ENCODE data around the gene ERAP2.

DNA sequence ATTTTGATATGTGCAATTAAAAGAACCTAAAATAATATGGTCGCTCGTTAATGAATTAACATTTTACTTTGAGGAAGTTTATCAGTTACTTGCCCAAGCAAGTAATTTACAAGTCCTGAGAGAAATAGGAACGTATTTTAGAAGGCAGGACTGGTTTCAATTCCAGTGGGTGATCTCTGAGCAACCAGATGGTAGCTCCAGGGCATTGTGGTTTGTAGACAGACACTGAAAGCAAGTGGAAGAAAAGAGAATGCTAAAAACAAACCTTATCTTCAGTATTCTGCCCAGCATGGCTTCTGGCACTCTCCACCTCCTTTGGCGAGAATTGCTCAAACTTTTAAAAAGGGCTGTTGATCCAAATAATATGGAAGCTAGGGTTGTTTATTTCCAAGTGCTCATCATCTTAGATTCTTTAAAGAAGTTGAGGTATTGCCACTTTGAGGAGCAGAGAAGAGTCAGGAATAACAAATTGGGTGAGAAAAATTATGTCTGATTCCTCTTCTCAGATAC, 31.8 kb upstream of the ERAP2 start:
- TF ChIP-seq, protein P1, sequence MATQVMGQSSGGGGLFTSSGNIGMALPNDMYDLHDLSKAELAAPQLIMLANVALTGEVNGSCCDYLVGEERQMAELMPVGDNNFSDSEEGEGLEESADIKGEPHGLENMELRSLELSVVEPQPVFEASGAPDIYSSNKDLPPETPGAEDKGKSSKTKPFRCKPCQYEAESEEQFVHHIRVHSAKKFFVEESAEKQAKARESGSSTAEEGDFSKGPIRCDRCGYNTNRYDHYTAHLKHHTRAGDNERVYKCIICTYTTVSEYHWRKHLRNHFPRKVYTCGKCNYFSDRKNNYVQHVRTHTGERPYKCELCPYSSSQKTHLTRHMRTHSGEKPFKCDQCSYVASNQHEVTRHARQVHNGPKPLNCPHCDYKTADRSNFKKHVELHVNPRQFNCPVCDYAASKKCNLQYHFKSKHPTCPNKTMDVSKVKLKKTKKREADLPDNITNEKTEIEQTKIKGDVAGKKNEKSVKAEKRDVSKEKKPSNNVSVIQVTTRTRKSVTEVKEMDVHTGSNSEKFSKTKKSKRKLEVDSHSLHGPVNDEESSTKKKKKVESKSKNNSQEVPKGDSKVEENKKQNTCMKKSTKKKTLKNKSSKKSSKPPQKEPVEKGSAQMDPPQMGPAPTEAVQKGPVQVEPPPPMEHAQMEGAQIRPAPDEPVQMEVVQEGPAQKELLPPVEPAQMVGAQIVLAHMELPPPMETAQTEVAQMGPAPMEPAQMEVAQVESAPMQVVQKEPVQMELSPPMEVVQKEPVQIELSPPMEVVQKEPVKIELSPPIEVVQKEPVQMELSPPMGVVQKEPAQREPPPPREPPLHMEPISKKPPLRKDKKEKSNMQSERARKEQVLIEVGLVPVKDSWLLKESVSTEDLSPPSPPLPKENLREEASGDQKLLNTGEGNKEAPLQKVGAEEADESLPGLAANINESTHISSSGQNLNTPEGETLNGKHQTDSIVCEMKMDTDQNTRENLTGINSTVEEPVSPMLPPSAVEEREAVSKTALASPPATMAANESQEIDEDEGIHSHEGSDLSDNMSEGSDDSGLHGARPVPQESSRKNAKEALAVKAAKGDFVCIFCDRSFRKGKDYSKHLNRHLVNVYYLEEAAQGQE (IDR thresholded peaks at IDR 0.05; ENCODE audit: low read depth), result no peak
- TF ChIP-seq RAD21 (IDR thresholded peaks at IDR 0.05; ENCODE audit: low read depth), result no peak
- TF ChIP-seq MAX (IDR thresholded peaks at IDR 0.05), result no peak
- no peak for TF ChIP-seq EP300 (IDR thresholded peaks at IDR 0.05; ENCODE audit: borderline replicate concordance)
- TF ChIP-seq TCF12 (IDR thresholded peaks at IDR 0.05; ENCODE audit: low read depth), result no peak
- no peak for TF ChIP-seq TEAD4 (IDR thresholded peaks at IDR 0.05)
- TF ChIP-seq FOXM1 (IDR thresholded peaks at IDR 0.05; ENCODE audit: borderline replicate concordance, low read depth), result no peak
- TF ChIP-seq EGR1 (IDR thresholded peaks at IDR 0.05), result no peak
